Measurements from ENCODE around the gene ZBTB7B. TPM values are rescaled to one million over a fixed set of nuclear protein-coding genes. Genes with fewer than 3 reads are reported as not detected.

Gene ZBTB7B
- total and polyA plus RNA-seq, 2 experiments from 2014 or later: 2.3 to 27.0 TPM

DNA sequence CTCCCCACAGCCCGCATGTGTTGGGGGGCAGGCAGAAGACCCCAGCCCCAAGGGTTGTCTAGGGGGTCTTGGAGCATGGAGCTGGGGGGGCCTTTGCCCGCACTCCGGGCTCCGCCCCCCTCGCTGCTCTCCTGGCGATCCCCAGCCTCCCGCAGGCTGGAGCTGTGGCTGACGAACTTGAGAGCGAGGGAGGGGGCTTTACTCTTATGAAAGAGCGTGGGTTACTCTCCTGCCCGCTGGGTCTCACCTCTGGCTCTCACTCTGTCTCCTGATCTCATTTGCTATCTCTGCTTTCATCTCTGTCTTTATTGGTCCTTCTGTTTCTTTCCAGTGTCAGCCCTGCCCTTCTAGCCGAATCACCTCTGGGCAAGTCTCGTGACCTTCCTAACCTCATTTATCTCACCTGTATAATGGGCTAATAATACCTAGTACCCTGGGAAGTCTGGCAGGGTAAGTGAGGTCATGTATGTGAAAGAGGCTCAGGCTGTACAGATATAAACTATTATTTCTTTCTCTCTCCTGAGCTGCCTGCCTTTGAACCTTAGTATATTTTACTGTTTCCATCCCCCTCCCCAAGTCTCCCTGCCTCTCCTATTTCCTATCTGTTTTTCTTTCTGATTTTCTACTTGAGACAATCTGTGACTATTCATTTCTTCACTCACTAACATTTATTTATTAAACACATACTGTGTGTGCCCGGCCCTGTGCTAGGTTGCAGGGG, 61.7 kb downstream of the ZBTB7B start:
- Histone ChIP-seq H4K20me1 (ENCODE audit: insufficient read depth) (no peaks in the 10 kb centered on the region), H3K9me3 (ENCODE audit: low read depth) (no peaks in the 10 kb centered on the region), H3K9ac (peak overlapping the region; percentile 90), H3F3A (ENCODE audit: insufficient read depth) (no peaks in the 10 kb centered on the region), H3K4me1 (ENCODE audit: insufficient read depth) (peaks cover 3% of the 10 kb centered on the region; the same call in 1 of the 2 replicates), H3K4me3 (peak overlapping the region; percentile 96), H3K27ac (no peak overlapping the region), H3K27me3 (replicated peaks; ENCODE audit: insufficient read depth) (no peaks in the 10 kb centered on the region), H2AFZ (peak overlapping the region; percentile 95), H3K36me3 (ENCODE audit: low read depth) (no peaks in the 10 kb centered on the region), H3K79me2 (ENCODE audit: insufficient read depth) (peaks cover 3% of the 10 kb centered on the region; the same call in 1 of the 2 replicates), H3K9me2 (ENCODE audit: insufficient read depth) (no peaks in the 10 kb centered on the region), H3K4me2 (ENCODE audit: unreplicated experiment) (peak overlapping the region; percentile 90)
- peak; percentile 65 for DNase-seq
- in situ Hi-C loops (cut with MboI): no loop called here
- no peak for TF ChIP-seq EZH2phosphoT487 (IDR thresholded peaks at IDR 0.05; ENCODE audit: insufficient read depth, low read depth)
- no peak for TF ChIP-seq EZH2 (IDR thresholded peaks at IDR 0.05; ENCODE audit: insufficient read depth, poor library complexity, severe bottlenecking)
- WGBS, 2 experiments (ENCODE audit: low coverage in 1 of 2, low lambda C conversion rate in 2 of 2, missing lambda C conversion rate in 2 of 2): 10 to 11% methylated on average over 13 to 14 of the region's 14 CpGs

DNA sequence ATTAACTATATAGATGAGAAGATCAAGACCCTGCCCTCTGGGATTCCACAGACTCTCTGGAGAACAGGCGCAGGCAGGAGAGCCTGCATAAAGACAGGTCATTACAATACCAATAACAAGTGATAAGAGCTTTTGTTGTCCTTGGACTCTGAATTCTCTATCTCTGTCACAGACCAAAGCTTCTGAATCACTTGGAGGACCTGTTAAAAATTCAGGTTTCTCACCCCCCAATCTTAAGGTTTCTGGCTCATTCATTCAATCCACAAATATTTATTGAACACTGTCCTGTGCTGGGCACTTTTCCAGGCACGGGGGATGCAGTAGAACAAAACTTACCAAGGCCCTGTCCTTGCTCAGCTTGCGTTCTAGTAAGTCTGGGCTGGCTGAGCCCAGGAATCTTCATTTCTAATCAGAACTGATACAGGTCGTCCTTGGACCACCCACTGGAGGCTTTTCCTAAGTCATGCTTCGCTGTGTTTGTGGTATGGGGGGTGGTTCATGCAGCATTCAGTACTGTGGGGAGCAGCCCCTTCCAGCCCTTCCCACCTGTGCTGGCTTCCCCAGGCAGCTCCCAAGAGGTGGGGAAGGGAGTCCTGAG, 62.3 kb downstream of the ZBTB7B start:
- no peak overlapping the region for H3K4me3 ChIP-seq
- H3K4me2 ChIP-seq (ENCODE audit: unreplicated experiment): no peak overlapping the region
- WGBS, 2 experiments (ENCODE audit: low coverage in 1 of 2, low lambda C conversion rate in 2 of 2, missing lambda C conversion rate in 2 of 2): 81 to 87% methylated on average over 5 of the region's 5 CpGs

DNA sequence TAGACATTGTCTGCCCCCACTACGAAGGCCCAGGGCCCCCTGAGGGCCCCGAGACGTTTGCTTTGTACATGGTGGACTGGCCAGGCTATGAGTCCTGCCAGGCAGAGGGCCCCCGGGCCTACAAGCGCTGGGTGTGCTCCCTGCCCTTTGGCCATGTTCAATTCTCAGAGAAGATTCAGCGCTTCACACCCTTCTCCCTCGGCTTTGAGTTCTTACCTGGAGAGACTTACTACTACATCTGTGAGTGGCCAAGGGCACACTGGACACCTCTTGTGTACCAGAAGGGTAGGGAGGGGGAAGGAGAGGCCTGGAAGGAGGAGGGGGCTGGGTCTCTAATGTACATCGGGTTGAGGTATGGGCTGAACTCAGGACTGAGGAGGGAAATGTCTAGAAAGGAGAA, 64.2 kb downstream of the ZBTB7B start:
- H3K4me1 ChIP-seq (ENCODE audit: insufficient read depth): peaks cover 7% of the 10 kb centered on the region; the same call in 1 of the 2 replicates
- H4K20me1 ChIP-seq (ENCODE audit: insufficient read depth): no peaks in the 10 kb centered on the region
- no peak overlapping the region for H3K27ac ChIP-seq
- H3K9me3 ChIP-seq (ENCODE audit: low read depth): no peaks in the 10 kb centered on the region
- no peaks in the 10 kb centered on the region for H3K9me2 ChIP-seq (ENCODE audit: insufficient read depth)
- H3K9ac ChIP-seq: no peak overlapping the region
- no peaks in the 10 kb centered on the region for H3F3A ChIP-seq (ENCODE audit: insufficient read depth)
- TF ChIP-seq EZH2 (IDR thresholded peaks at IDR 0.05; ENCODE audit: insufficient read depth, poor library complexity, severe bottlenecking): no peak
- no peak for TF ChIP-seq EZH2phosphoT487 (IDR thresholded peaks at IDR 0.05; ENCODE audit: insufficient read depth, low read depth)
- H3K4me3 ChIP-seq: no peak overlapping the region
- WGBS, 2 experiments (ENCODE audit: low coverage in 1 of 2, low lambda C conversion rate in 2 of 2, missing lambda C conversion rate in 2 of 2): 93 to 95% methylated on average over 8 of the region's 8 CpGs
- in situ Hi-C loops (cut with MboI): no loop called here
- no peaks in the 10 kb centered on the region for H3K27me3 ChIP-seq (replicated peaks; ENCODE audit: insufficient read depth)
- H2AFZ ChIP-seq: no peak overlapping the region
- no peak overlapping the region for H3K4me2 ChIP-seq (ENCODE audit: unreplicated experiment)
- DNase-seq: no peak
- peaks cover 3% of the 10 kb centered on the region; the same call in 1 of the 2 replicates for H3K79me2 ChIP-seq (ENCODE audit: insufficient read depth)
- no peaks in the 10 kb centered on the region for H3K36me3 ChIP-seq (ENCODE audit: low read depth)

More for the DNA sequence above, 62.3 kb downstream of the ZBTB7B start:
- in situ Hi-C loops (cut with MboI): no loop called here
- Histone ChIP-seq H3F3A (ENCODE audit: insufficient read depth) (no peaks in the 10 kb centered on the region), H3K79me2 (ENCODE audit: insufficient read depth) (peaks cover 3% of the 10 kb centered on the region; the same call in 1 of the 2 replicates), H3K27ac (no peak overlapping the region), H4K20me1 (ENCODE audit: insufficient read depth) (no peaks in the 10 kb centered on the region), H2AFZ (no peak overlapping the region), H3K36me3 (ENCODE audit: low read depth) (no peaks in the 10 kb centered on the region), H3K9ac (no peak overlapping the region), H3K27me3 (replicated peaks; ENCODE audit: insufficient read depth) (no peaks in the 10 kb centered on the region), H3K4me1 (ENCODE audit: insufficient read depth) (peaks cover 3% of the 10 kb centered on the region; the same call in 1 of the 2 replicates), H3K9me2 (ENCODE audit: insufficient read depth) (no peaks in the 10 kb centered on the region), H3K9me3 (ENCODE audit: low read depth) (no peaks in the 10 kb centered on the region)
- no peak for DNase-seq
- TF ChIP-seq EZH2 (IDR thresholded peaks at IDR 0.05; ENCODE audit: insufficient read depth, poor library complexity, severe bottlenecking): no peak

Small RNA genes lying within 50 kb of the gene (microRNA-seq; reads per million reads assigned to microRNA genes)
- gene MIR4258 (ENCODE audit: borderline number of aligned reads): not detected

Small RNA genes lying within 50 kb of the gene (small RNA-seq; reads per million reads assigned to genes)
- not detected for gene MIR4258 (ENCODE audit: low read depth, low replicate concordance)

Other genes with a start within 250 kb of the ZBTB7B start
- gene KCNN3, start 132.5 kb upstream of the ZBTB7B start, total RNA-seq (2014; rRNA removed; shearing (Covaris generic)): not detected in 2 replicates
- gene KCNN3, start 132.5 kb upstream of the ZBTB7B start, polyA plus RNA-seq (2016; fragmentation: Nextera tagmentation; extraction: Ambion mirVana): not detected in 2 replicates
- gene PMVK, start 66.1 kb upstream of the ZBTB7B start, total RNA-seq (2014; rRNA removed; shearing (Covaris generic)): 2.1 and 6.4 TPM in 2 replicates
- gene PMVK, start 66.1 kb upstream of the ZBTB7B start, polyA plus RNA-seq (2016; fragmentation: Nextera tagmentation; extraction: Ambion mirVana): 36.6 and 40.2 TPM in 2 replicates
- 70.4 and 72.2 TPM in 2 replicates for gene PBXIP1, start 46.7 kb upstream of the ZBTB7B start, total RNA-seq (2014; rRNA removed; shearing (Covaris generic))
- gene PBXIP1, start 46.7 kb upstream of the ZBTB7B start, polyA plus RNA-seq (2016; fragmentation: Nextera tagmentation; extraction: Ambion mirVana): 25.9 and 26.4 TPM in 2 replicates
- gene PYGO2, start 41.0 kb upstream of the ZBTB7B start, total RNA-seq (2014; rRNA removed; shearing (Covaris generic)): 13.2 and 14.9 TPM in 2 replicates
- gene PYGO2, start 41.0 kb upstream of the ZBTB7B start, polyA plus RNA-seq (2016; fragmentation: Nextera tagmentation; extraction: Ambion mirVana): 14.7 and 15.4 TPM in 2 replicates
- gene SHC1, start 32.1 kb upstream of the ZBTB7B start, total RNA-seq (2014; rRNA removed; shearing (Covaris generic)): 295 and 319 TPM in 2 replicates
- gene SHC1, start 32.1 kb upstream of the ZBTB7B start, polyA plus RNA-seq (2016; fragmentation: Nextera tagmentation; extraction: Ambion mirVana): 275 and 278 TPM in 2 replicates
- 45.6 and 50.3 TPM in 2 replicates for gene CKS1B, start 28.1 kb upstream of the ZBTB7B start, total RNA-seq (2014; rRNA removed; shearing (Covaris generic))
- gene CKS1B, start 28.1 kb upstream of the ZBTB7B start, polyA plus RNA-seq (2016; fragmentation: Nextera tagmentation; extraction: Ambion mirVana): 113 and 119 TPM in 2 replicates
- 15.6 and 21.3 TPM in 2 replicates for gene FLAD1, start 19.5 kb upstream of the ZBTB7B start, total RNA-seq (2014; rRNA removed; shearing (Covaris generic))
- gene FLAD1, start 19.5 kb upstream of the ZBTB7B start, polyA plus RNA-seq (2016; fragmentation: Nextera tagmentation; extraction: Ambion mirVana): 26.4 and 30.2 TPM in 2 replicates
- gene LENEP, start 9.2 kb upstream of the ZBTB7B start, total RNA-seq (2014; rRNA removed; shearing (Covaris generic)): not detected in 2 replicates
- not detected in 2 replicates for gene LENEP, start 9.2 kb upstream of the ZBTB7B start, polyA plus RNA-seq (2016; fragmentation: Nextera tagmentation; extraction: Ambion mirVana)
- gene DCST2, start 31.0 kb downstream of the ZBTB7B start, total RNA-seq (2014; rRNA removed; shearing (Covaris generic)): not detected in 2 replicates
- gene DCST2, start 31.0 kb downstream of the ZBTB7B start, polyA plus RNA-seq (2016; fragmentation: Nextera tagmentation; extraction: Ambion mirVana): 0.14 and 0.16 TPM in 2 replicates
- gene DCST1, start 31.0 kb downstream of the ZBTB7B start, total RNA-seq (2014; rRNA removed; shearing (Covaris generic)): not detected in 2 replicates
- not detected in 2 replicates for gene DCST1, start 31.0 kb downstream of the ZBTB7B start, polyA plus RNA-seq (2016; fragmentation: Nextera tagmentation; extraction: Ambion mirVana)
- gene ADAM15, start 48.5 kb downstream of the ZBTB7B start, total RNA-seq (2014; rRNA removed; shearing (Covaris generic)): 85.6 and 109 TPM in 2 replicates
- 73.0 and 80.4 TPM in 2 replicates for gene ADAM15, start 48.5 kb downstream of the ZBTB7B start, polyA plus RNA-seq (2016; fragmentation: Nextera tagmentation; extraction: Ambion mirVana)
- 2.4 and 5.5 TPM in 2 replicates for gene EFNA4, start 60.9 kb downstream of the ZBTB7B start, total RNA-seq (2014; rRNA removed; shearing (Covaris generic))
- 4.4 and 4.6 TPM in 2 replicates for gene EFNA4, start 60.9 kb downstream of the ZBTB7B start, polyA plus RNA-seq (2016; fragmentation: Nextera tagmentation; extraction: Ambion mirVana)
- gene EFNA3, start 76.0 kb downstream of the ZBTB7B start, total RNA-seq (2014; rRNA removed; shearing (Covaris generic)): 1.4 and 3.0 TPM in 2 replicates
- gene EFNA3, start 76.0 kb downstream of the ZBTB7B start, polyA plus RNA-seq (2016; fragmentation: Nextera tagmentation; extraction: Ambion mirVana): 2.5 and 2.7 TPM in 2 replicates
- not detected in 2 replicates for gene EFNA1, start 125.1 kb downstream of the ZBTB7B start, total RNA-seq (2014; rRNA removed; shearing (Covaris generic))
- gene EFNA1, start 125.1 kb downstream of the ZBTB7B start, polyA plus RNA-seq (2016; fragmentation: Nextera tagmentation; extraction: Ambion mirVana): not detected in 2 replicates
- 33.4 and 34.1 TPM in 2 replicates for gene SLC50A1, start 133.1 kb downstream of the ZBTB7B start, total RNA-seq (2014; rRNA removed; shearing (Covaris generic))
- gene SLC50A1, start 133.1 kb downstream of the ZBTB7B start, polyA plus RNA-seq (2016; fragmentation: Nextera tagmentation; extraction: Ambion mirVana): 55.1 and 58.3 TPM in 2 replicates
- gene DPM3, start 137.7 kb downstream of the ZBTB7B start, total RNA-seq (2014; rRNA removed; shearing (Covaris generic)): 21.8 and 50.7 TPM in 2 replicates
- 75.3 and 82.3 TPM in 2 replicates for gene DPM3, start 137.7 kb downstream of the ZBTB7B start, polyA plus RNA-seq (2016; fragmentation: Nextera tagmentation; extraction: Ambion mirVana)
- 92.7 and 189 TPM in 2 replicates for gene KRTCAP2, start 170.5 kb downstream of the ZBTB7B start, total RNA-seq (2014; rRNA removed; shearing (Covaris generic))
- 480 and 484 TPM in 2 replicates for gene KRTCAP2, start 170.5 kb downstream of the ZBTB7B start, polyA plus RNA-seq (2016; fragmentation: Nextera tagmentation; extraction: Ambion mirVana)
- gene TRIM46, start 171.0 kb downstream of the ZBTB7B start, total RNA-seq (2014; rRNA removed; shearing (Covaris generic)): 3.4 TPM in 2 replicates
- 1.6 and 2.1 TPM in 2 replicates for gene TRIM46, start 171.0 kb downstream of the ZBTB7B start, polyA plus RNA-seq (2016; fragmentation: Nextera tagmentation; extraction: Ambion mirVana)
- gene THBS3, start 205.1 kb downstream of the ZBTB7B start, total RNA-seq (2014; rRNA removed; shearing (Covaris generic)): 20.6 and 21.4 TPM in 2 replicates
- 14.9 and 16.6 TPM in 2 replicates for gene THBS3, start 205.1 kb downstream of the ZBTB7B start, polyA plus RNA-seq (2016; fragmentation: Nextera tagmentation; extraction: Ambion mirVana)
- 39.6 and 61.4 TPM in 2 replicates for gene MTX1, start 205.9 kb downstream of the ZBTB7B start, total RNA-seq (2014; rRNA removed; shearing (Covaris generic))
- gene MTX1, start 205.9 kb downstream of the ZBTB7B start, polyA plus RNA-seq (2016; fragmentation: Nextera tagmentation; extraction: Ambion mirVana): 69.2 and 78.6 TPM in 2 replicates

Measured in GM23248 (cell line).